HG03457 (cell line): ENCODE results near the gene SUMO3.

Experiments
- ATAC-seq: cut with Tn5 transposase; IDR thresholded peaks from one replicate; pipeline ENCODE4 v1.9.1; 2021; ENCODE audit warnings: moderate number of reproducible peaks; ENCODE audit not compliant: unreplicated experiment

SUMO3 gene

DNA sequence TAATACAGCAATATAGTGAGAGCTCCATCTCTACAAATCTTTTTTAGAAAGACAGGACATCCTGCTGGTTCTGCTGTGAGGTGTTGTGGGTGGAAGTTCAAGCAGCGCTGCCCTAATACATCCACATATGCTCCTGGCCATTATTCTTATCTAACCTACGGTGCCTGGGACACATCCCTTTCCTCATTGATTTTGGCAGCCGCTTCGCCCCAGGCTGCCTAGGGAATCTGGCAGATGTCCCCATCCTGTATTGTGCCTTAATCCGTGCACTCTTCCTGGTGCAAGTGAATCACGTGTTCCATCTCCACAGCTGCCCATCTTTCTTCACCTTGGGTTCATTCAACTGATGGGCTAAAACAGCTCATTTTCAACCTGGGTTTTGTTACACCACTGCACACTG, 13.1 kb downstream of the SUMO3 start:
- no peak for ATAC-seq

DNA sequence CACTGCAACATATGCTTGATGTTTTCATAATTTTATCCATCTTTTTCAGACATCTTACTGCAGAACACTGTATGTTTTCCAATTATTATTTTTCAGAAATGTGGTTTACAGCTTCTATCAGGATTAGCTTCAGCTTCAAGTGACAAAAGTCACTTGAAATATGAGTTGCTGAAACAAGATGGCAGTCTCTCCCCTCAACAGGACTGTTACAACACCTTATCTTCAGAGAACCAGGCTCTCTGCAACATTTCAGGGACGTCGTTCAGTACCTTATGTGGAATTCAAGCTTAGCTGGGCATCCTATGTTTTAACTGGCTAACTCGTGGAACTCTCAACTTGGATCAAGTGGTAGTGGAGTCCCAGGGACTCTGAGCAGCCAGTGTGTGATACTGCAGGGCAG, 14.2 kb downstream of the SUMO3 start:
- ATAC-seq, result no peak

DNA sequence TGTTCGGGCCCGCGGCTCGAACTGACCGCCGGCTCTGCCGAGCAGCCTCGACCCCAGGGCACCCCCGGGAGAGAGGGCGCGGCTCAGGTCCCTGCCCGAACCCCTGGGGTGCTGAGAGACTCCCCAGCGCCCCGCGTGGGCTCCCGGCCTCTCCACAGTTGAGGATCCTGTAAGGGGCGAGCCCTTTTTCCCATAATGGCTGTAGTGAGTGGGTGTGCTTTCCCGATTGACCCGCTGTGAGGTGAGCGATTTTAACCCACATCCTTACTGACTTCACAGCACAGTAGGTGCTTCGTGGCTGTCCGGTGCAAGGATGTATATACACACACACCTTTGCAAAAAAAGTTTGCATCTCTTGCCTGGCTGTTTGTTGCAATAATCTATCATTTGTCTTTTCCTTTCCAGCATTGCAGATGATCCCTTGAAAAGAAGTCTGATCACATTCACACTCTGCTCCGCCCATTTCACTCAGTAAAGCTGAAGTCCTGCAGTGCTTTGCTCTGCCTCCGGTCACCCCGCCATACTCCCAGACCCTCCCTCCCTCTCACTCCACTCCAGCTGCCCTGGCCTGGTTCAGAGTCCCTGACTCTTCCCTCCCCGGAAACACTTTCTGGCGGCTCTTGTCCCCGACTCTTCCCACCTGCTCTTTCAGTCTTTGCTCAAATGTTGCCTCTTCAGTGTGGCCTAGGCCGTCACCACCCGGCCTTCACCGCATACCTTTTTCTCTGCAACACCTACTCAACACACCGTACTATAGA, 15.3 kb downstream of the SUMO3 start:
- ATAC-seq, result no peak

DNA sequence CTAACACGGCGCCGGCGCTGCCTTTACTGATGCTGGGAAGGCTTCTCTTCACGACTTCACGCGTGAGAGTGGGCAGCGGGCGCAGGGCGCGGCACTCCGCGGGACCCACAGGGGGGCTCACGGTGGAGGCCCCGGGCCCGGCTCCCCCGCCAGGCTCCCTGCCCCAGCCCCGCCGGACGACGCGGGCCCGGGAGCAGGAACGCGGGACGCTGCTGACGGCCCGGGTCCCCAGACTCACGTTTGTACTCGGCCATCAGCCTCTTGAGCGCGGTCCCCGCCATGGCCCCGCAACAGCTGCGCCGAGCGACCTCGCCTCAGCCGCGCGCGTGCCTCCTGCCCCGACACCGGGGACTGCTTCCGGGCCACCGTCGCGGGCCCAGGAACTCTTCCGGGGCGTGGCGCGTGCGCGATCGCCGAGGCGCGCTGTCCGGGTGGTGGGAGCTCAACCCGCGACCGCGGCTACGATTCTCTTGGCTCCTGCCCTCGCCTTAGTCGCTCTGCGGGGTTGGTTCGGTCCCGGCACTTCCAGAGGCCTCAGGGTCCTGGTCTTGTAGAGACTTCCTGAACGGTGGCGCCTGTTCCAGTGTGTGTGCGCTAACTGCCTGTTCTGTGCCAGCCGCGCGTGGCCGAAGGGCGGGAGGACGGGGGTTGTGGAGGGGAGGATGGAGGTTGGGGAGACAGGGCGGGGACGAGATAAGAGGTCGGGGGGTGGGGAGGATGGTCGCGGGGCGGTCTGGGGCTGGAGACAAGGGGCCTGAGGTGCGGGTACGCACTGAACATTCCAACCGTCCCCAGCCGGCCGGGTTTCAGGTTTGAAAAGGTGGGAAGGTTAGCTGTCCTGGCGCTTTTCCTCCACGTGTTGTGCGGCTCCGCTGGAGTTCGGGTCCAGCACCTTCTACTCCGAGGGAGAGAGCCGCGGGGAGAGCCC, 16.1 kb downstream of the SUMO3 start, which contains the start of gene UBE2G2:
Gene UBE2G2, minus strand, starts transcription at position 353 of the 928 bp plus-strand sequence. Its CDS starts 72 bp downstream, at position 281.
- ATAC-seq, result no peak

DNA sequence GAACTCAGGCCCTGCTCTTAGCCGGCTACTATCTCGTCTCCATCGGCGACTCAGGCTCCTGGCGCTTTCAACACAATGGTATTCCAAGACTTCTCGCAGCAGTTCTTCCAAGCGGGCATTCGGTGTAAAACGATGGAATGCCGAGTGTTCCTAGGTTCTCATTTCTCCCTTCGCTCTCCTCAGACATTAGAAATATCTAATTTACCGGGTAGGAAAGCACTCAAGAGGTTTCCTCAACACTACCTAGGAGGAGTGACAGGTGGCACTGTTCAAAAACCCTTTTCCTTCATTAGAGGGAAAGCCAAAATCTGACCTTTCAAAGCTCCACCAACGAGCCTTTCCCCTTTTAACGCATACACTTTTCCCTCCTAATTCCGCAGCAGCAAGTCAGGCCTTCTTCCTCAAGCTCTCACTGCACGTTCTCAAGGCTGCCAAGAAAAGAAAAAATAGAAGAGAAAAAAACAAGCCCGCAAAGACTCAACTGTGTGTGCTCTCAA, 16.8 kb downstream of the SUMO3 start:
- no peak for ATAC-seq

DNA sequence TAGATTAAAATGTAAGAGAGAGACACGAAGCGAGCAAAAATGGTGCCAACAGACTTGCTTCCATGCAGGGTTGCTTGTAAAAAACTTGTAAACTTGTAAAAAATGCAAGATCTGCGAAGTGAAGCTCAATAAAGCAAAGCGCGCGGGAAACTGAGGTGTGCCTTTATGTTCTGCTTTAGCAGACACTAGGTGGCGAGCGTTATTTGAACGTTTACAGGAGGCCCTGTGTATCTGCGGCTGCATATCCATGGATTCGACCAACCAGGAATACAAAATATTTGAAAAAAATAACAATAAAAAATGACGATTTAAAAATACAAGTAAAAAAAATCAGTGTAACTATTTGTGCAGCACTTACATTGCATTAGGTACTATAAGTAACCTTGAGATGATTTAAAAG, 17.8 kb downstream of the SUMO3 start:
- no peak for ATAC-seq

DNA sequence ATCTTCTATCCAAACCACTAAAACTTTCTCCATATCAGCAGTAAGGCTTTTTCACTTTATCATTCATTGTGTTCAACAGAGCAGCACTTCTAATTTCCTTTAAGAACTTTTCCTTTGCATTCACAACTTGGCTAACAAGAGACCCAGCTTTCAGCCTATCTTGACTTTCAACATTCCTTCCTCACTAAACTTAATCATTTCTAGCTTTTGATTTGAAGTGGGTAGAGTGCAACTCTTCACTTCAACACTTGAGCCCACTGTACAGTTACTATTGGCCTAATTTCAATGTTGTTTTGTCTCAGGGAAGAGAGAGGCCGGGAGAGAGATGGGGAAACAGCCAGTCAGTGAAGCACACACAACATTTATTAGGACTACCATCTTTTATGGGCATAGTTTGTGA, 18.2 kb downstream of the SUMO3 start:
- ATAC-seq, result no peak

DNA sequence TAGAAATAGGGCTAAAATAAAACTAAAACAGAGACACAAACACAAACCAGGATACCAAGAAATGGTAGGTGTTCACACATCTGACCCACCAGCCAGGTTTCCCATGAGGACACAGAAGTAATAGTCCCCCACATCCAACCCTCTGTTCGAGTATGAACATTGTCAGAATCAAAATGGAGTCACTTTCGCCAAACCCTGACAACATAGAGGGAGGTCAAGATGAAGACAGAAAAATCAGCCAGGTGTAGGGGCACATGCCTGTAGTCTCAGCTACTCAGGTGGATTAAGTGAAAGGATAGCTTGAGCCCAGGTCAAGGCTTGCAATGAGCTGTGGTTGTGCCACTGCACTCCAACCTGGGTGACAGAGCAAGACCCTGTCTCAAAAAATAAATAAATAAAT, 20.1 kb downstream of the SUMO3 start:
- ATAC-seq, result no peak

DNA sequence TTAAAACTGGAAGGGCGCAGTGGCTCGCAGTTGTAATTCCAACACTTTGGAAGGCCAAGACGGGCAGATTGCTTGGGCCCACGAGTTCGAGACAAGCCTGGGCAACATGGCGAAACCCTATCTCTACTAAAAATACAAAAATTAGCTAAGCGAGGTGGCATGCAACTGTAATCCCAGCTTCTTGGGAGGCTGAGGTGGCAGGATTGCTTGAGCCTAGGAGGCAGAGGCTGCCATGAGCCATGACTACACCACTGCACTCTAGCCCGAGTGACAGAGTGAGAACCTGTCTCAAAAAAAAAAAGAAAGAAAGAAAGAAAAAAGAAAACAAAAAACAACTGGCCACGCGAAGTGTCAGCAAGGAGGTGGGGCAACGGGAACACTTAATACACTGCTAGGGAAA, 22.5 kb downstream of the SUMO3 start:
- ATAC-seq, result no peak

DNA sequence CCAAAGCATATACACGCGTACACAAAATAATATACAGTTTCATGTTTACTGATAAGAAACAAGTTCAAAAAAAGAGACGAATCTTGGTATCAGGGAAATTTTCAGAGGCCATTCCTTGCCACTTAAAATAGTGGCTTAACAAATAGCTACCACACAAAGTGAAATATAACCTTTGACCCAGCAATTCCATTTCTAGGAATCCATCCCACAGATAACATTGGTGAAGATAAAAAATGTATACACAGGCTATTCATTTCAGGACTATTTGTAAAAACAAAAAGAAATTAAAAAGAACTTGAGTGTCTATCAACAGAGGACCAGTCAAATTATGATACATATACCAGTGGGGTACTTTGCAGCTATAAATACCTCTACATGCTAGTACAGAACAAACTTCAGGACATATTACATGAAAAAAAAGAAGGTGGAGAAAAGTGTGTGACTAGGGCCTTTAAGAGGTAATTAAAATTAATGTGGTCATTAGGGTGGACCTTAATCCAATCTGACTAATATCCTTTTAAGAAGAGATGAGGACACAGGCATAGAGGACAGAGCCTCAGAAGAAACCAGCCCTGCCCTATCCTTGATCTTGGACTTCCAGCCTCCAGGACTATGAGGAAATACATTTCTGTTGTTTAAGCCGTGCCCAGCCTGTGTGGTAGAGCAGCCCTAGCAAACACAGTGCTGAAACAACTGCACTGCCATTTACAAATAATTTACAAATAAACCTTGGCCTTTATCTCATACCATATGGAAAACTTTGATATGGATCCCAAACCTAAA, 24.1 kb downstream of the SUMO3 start:
- ATAC-seq, result no peak

DNA sequence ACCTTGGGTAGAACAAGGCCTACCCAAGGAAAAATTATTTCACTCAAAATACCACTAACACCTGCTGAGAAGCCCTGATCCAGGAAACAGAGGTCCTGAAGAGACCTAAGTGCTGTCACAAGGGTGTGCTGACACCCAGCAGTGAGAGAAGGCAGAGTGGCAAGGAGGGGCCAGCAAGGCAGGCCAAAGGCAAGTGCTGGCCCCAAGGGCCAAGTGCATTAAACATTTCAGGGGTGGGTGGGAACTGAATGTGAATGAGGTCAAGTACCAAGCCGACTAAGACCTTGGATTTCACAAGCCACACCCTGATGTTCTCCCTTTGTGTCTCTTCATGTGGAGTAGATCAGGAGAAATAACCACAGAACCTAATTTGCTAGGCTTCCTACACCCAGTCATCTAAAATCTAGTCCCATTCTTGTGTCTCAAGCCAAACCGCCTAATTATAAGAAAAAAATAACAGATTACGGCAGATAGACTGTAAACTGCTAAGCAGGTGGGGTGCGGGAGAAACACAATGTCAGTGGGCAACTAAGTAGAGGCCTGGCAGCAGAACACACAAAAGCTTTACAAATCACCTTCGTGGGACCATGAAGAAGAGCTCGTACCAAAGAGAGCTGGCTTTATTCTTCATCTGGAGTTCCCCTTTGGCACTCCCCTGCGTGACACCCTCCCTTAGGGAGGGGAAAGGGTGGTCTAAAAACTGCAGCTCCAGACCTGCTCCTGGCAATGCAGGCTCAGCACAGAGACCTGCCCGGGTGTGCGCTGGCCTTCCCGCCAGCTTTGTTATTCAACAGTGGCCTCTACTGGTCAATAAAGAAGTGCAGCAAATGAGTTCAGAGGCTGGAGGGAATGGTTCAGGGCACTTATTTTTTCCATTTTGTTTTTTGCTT, 24.9 kb downstream of the SUMO3 start:
- no peak for ATAC-seq

DNA sequence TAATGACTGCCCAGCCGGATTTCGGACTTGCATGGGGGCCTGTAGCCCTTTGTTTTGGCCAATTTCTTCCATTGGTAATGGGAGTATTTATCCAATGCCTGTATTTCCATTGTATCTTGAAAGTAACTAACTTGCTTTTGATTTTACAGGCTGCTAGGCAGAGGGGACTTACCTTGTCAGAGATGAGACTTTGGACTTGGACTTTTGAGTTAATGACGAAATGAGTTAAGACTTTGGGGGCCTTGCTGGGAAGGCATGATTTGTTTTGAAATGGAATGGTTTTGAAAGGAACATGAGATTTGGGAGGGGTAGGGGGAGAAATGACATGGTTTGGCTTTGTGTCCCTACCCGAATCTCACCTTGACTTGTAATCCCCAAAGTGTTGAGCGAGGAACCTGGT, 25.9 kb downstream of the SUMO3 start:
- ATAC-seq, result no peak

DNA sequence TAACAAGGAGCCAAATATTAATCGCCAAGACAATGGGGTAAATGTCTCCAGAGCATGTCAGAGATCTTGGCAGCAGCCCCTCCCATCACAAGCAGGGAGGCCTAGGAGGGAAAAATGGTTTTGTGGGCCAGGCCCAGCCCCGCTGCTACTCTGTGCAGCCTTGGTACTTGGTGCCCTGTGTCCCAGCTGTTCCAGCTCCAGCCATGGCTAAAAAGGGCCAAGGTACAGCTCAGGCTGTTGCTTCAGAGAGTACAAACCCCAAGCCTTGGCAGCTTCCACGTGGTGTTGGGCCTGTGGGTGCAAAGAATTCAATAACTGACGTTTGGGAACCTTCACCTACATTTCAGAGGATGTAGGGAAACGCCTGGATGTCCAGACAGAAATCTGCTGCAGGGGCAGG, 26.6 kb downstream of the SUMO3 start:
- no peak for ATAC-seq

DNA sequence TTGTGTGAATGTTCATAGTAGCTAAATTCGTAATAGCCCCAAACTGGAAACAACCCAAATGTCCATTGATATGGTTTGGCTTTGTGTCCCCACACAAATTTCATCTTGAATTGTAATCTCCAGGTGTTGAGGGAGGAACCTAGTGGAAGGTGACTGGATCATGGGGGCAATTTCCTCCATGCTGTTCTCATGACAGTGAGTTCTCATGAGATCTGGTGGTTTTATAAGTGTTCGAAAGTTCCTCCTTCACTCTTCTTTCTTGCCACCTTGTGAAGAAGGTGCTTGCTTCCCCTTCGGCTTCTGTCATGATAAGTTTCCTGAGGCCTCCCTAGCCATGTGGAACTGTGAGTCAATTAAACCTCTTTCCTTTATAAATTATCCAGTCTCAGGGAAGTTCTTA, 27.5 kb downstream of the SUMO3 start:
- ATAC-seq, result no peak

DNA sequence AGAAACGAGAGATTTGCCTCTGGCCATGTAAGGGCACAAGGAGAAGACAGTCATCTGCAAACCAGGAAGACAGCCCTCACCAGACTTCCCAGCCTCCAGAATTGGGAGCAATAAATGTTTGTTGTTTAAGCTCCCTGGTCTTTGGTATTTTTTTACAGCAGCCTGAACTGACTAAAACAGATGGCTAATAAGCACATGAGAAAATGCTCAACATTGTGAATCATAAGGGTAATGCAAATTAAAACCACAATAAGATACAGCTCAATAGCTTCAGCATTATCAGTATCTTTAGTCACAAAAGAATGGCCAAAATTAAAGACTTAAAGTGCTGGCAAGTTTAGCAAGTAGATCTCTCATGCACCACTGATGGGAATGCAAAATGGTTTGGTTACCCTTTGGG, 28.0 kb downstream of the SUMO3 start:
- no peak for ATAC-seq

DNA sequence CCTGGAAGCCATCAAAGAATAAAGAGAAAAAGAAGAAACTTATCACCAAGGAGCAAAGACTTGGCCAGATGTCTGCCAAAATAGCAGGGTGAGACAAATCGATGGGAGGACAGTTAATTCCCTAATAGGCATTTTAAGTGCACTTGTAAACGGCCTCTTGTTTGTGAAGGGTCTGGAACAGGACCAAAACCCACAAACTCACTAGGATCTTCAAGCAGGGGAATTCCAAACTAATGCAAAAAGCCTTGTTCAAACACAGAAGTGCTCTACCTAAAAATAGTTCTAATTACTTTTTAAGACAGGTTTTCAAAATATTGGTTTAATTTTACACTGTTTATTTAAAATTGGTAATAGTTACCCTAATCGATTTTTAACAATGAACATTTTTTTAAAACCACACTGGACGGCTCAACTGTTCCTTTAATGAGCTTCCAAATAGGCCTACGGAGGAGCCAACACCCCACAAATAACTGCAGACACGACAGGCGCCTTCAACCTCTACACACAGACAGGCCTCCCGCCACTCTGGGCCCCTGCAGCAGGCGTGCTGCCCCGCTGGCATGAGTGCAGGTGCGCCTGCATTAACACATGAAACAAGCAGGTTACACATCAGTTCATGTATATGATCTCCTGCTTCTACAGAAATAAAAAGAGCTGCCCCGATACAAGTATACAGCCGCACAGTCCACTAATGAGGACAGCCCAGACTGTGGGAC, 32.1 kb downstream of the SUMO3 start:
- no peak for ATAC-seq

DNA sequence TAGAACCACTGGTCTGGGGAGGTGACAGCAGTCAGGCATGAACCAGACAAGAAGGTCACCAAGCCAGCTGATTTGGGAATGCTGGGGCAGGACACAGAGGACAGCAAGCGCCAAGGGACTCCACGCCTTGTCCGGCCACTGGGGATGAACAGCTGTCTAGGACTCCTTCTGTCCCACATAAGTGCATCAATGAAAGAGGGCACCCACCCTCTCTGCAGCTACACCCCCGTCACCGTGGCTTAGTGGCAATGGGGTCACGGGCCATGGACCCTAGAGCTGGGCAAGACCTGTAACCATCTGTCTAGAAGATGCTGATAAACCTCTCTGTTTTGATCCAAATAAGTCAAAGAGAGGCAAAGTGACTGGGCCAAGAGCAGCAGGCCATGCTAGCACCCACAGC, 33.1 kb downstream of the SUMO3 start:
- no peak for ATAC-seq

DNA sequence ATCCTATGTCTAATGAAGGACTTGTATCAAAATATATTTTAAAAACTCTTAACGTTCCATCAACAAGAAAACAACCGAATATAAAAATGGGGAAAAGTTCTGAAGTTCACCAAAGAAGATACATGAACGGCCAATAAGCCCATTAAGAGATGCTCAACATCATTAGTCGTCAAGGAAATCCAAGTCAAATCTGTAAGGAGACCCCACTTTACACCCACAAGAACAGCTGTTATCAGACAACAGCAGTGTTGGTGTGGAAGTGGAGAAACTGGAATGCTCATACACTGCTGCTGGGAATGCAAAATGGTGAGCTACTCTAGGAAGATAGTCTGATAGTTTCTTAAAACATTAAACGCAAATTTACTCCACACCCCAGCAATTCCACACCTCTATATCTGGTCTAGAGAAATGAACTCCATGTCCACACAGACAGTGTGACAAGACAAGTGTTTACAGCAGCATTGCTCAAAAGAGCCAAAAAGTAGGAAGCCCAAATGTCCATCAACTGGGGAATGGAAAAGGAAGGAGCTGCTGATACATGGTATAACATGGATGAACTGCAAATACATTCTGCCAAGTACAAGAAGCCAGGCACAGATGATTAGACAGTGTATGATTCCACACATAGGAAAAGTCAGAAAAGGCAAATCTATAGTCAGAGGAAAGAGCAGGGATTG, 34.7 kb downstream of the SUMO3 start:
- no peak for ATAC-seq
